BLaER1 treated with 17β-estradiol and CSF1 and Interleukin-3, amounts not matched to agents 10 nM and 100 nM (cell line): ENCODE measurements around the gene KCNK15.
"Not testable (repeated sequence)": the region's sequence is repeated elsewhere in the genome, so short reads cannot be mapped to it uniquely, and the experiment has no call there.

Experiments
- H3K27ac ChIP-seq, 11 experiments: shearing (Covaris generic); formaldehyde crosslinking; 2 replicates each; pipeline ENCODE4 v1.8.1; 2022
- H3K27me3 ChIP-seq, 11 experiments: shearing (Covaris generic); formaldehyde crosslinking; 2 replicates each; pipeline ENCODE4 v1.8.1; 2022
- H3K36me3 ChIP-seq, 11 experiments: shearing (Covaris generic); formaldehyde crosslinking; 2 replicates each; pipeline ENCODE4 v1.8.1; 2022
- H3K4me1 ChIP-seq, 10 experiments: shearing (Covaris generic); formaldehyde crosslinking; 2 replicates each; pipeline ENCODE4 v1.8.1; 2022
- H3K4me2 ChIP-seq, 11 experiments: shearing (Covaris generic); formaldehyde crosslinking; 2 replicates each; pipeline ENCODE4 v1.8.1; 2022
- H3K4me3 ChIP-seq, 10 experiments: shearing (Covaris generic); formaldehyde crosslinking; 2 replicates each; pipeline ENCODE4 v1.8.1; 2022
- H3K9ac ChIP-seq, 11 experiments: shearing (Covaris generic); formaldehyde crosslinking; 2 replicates each; pipeline ENCODE4 v1.8.1; 2022
- H3K9me3 ChIP-seq, 11 experiments: shearing (Covaris generic); formaldehyde crosslinking; replicated peaks in 1 of 11; 2 replicates each; pipeline ENCODE4 v1.8.1; 2022
- H4K20me1 ChIP-seq, 11 experiments: shearing (Covaris generic); formaldehyde crosslinking; 2 replicates each; pipeline ENCODE4 v1.8.1; 2022
- Cebpa-rat ChIP-seq, 11 experiments: shearing (Covaris generic); IDR thresholded peaks; 2 replicates each; pipeline ENCODE4 v1.8.1; 2022

The KCNK15 gene

DNA sequence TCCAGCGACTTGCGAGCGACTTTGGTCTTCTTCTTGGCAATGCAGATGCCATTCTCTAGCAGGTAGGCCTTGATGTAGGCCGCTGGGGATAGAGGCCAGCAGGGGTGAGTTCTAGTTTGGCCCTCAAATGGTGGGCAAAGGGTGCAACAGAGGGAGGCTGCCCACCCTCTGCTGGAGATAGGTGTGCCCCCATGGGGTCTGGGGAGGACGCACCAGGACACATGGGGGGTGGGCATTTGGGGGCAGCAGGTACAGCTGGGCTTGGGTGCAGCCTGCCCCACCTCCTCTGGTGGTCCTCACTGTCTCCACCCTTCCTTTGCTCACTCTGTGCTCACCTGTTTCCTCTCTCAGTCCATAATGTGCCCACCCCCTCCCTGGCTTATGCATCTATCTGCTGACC, 11.3 kb downstream of the KCNK15 start:
- Histone ChIP-seq H3K4me3 (no peak overlapping the region), H4K20me1 (no peaks in the 10 kb centered on the region; a peak in 1 of 22 replicates), H3K4me1 (peaks cover 0 to 16% (median 7%) of the 10 kb centered on the region in 10 experiments; a peak in 15 of 20 replicates), H3K4me2 (no peak overlapping the region), H3K9ac (no peak overlapping the region), H3K9me3 (no peaks in the 10 kb centered on the region), H3K36me3 (no peaks in the 10 kb centered on the region), H3K27me3 (no peaks in the 10 kb centered on the region), H3K27ac (no peak overlapping the region)
- no peak for TF ChIP-seq Cebpa-rat (IDR thresholded peaks at IDR 0.05)

GRCh38 chr20:44758247-44759101, 12.8 kb downstream of the KCNK15 start:
- no peak for TF ChIP-seq Cebpa-rat (IDR thresholded peaks at IDR 0.05)
- no peak overlapping the region for H3K4me3 ChIP-seq
- H3K9ac ChIP-seq: no peak overlapping the region
- H4K20me1 ChIP-seq: no peaks in the 10 kb centered on the region
- no peaks in the 10 kb centered on the region for H3K27me3 ChIP-seq
- H3K4me2 ChIP-seq: no peak overlapping the region
- no peaks in the 10 kb centered on the region for H3K36me3 ChIP-seq
- H3K27ac ChIP-seq: no peak overlapping the region
- H3K9me3 ChIP-seq: no peaks in the 10 kb centered on the region
- peaks cover 0 to 8% (median 0%) of the 10 kb centered on the region in 10 experiments; a peak in 2 of 20 replicates for H3K4me1 ChIP-seq

GRCh38 chr20:44759595-44759994, 13.9 kb downstream of the KCNK15 start:
- no peaks in the 10 kb centered on the region for H4K20me1 ChIP-seq
- H3K9me3 ChIP-seq: no peaks in the 10 kb centered on the region
- H3K36me3 ChIP-seq: no peaks in the 10 kb centered on the region
- no peaks in the 10 kb centered on the region for H3K27me3 ChIP-seq
- peaks cover 0 to 8% (median 0%) of the 10 kb centered on the region in 10 experiments; a peak in 2 of 20 replicates for H3K4me1 ChIP-seq
- no peak for TF ChIP-seq Cebpa-rat (IDR thresholded peaks at IDR 0.05)
- H3K27ac ChIP-seq: no peak overlapping the region
- no peak overlapping the region for H3K4me2 ChIP-seq
- no peak overlapping the region for H3K4me3 ChIP-seq
- no peak overlapping the region for H3K9ac ChIP-seq

DNA sequence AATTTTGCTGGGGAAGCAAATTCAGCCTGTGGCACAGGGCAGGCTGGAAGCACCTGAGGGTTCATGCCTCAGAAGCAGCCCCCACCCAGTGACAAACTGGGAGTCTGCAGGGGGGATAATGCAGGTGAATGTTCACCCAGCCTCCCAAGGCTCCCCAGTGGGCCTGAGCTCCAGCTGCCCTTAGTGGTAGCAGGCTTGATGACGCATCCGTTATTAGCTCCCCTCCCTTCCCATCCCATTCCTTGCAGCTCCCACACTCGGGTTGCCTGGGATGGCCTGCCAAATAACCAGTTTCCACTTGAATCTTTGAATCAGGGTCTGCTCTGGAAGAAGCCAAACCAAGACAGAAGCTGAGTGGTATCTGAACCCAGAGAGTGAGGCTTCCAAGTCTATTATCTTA, 15.8 kb downstream of the KCNK15 start:
- Histone ChIP-seq H4K20me1 (no peaks in the 10 kb centered on the region; a peak in 1 of 22 replicates), H3K4me2 (no peak overlapping the region), H3K36me3 (no peaks in the 10 kb centered on the region), H3K9me3 (no peaks in the 10 kb centered on the region), H3K27me3 (no peaks in the 10 kb centered on the region), H3K27ac (no peak overlapping the region), H3K4me3 (no peak overlapping the region), H3K4me1 (peaks cover 0 to 8% (median 0%) of the 10 kb centered on the region in 10 experiments; a peak in 2 of 20 replicates), H3K9ac (no peak overlapping the region)
- TF ChIP-seq Cebpa-rat (IDR thresholded peaks at IDR 0.05): no peak

- no peak for TF ChIP-seq Cebpa-rat (IDR thresholded peaks at IDR 0.05)
- no peaks in the 10 kb centered on the region; a peak in 1 of 22 replicates for H4K20me1 ChIP-seq
- no peaks in the 10 kb centered on the region for H3K9me3 ChIP-seq
- peaks cover 0 to 8% (median 0%) of the 10 kb centered on the region in 10 experiments; a peak in 2 of 20 replicates for H3K4me1 ChIP-seq
- H3K9ac ChIP-seq: no peak overlapping the region
- no peak overlapping the region for H3K27ac ChIP-seq
- no peaks in the 10 kb centered on the region for H3K36me3 ChIP-seq
- H3K27me3 ChIP-seq: no peaks in the 10 kb centered on the region
- no peak overlapping the region for H3K4me2 ChIP-seq
- no peak overlapping the region for H3K4me3 ChIP-seq
These were observed 16.9 kb downstream of the KCNK15 start for GRCh38 chr20:44762466-44763140.

GRCh38 chr20:44763798-44764197, 18.1 kb downstream of the KCNK15 start:
- H3K4me3 ChIP-seq, H4K20me1 ChIP-seq, H3K36me3 ChIP-seq, H3K27ac ChIP-seq, H3K9me3 ChIP-seq, H3K4me2 ChIP-seq, H3K4me1 ChIP-seq, H3K27me3 ChIP-seq, H3K9ac ChIP-seq: not testable (repeated sequence)

- Histone ChIP-seq H3K9me3 (no peaks in the 10 kb centered on the region), H3K9ac (no peak overlapping the region), H3K27me3 (no peaks in the 10 kb centered on the region), H3K4me3 (no peak overlapping the region), H3K4me2 (no peak overlapping the region), H4K20me1 (peaks cover 0 to 8% (median 0%) of the 10 kb centered on the region in 11 experiments; a peak in 2 of 22 replicates), H3K36me3 (no peaks in the 10 kb centered on the region), H3K4me1 (peaks cover 0 to 17% (median 11%) of the 10 kb centered on the region in 10 experiments; a peak in 11 of 20 replicates), H3K27ac (no peak overlapping the region)
- no peak for TF ChIP-seq Cebpa-rat (IDR thresholded peaks at IDR 0.05)
These were observed 19.4 kb downstream of the KCNK15 start for GRCh38 chr20:44765091-44765490.

GRCh38 chr20:44765701-44766347, 20.2 kb downstream of the KCNK15 start:
- Histone ChIP-seq H3K4me2 (no peak overlapping the region), H4K20me1 (peaks cover 0 to 8% (median 0%) of the 10 kb centered on the region in 11 experiments; a peak in 3 of 22 replicates), H3K27ac (no peak overlapping the region), H3K4me3 (no peak overlapping the region), H3K9ac (no peak overlapping the region), H3K36me3 (no peaks in the 10 kb centered on the region), H3K9me3 (no peaks in the 10 kb centered on the region), H3K4me1 (peaks cover 0 to 17% (median 11%) of the 10 kb centered on the region in 10 experiments; a peak in 11 of 20 replicates), H3K27me3 (no peaks in the 10 kb centered on the region)
- TF ChIP-seq Cebpa-rat (IDR thresholded peaks at IDR 0.05): no peak

GRCh38 chr20:44768256-44768655, 22.6 kb downstream of the KCNK15 start:
- Histone ChIP-seq H3K9me3 (no peaks in the 10 kb centered on the region), H3K27me3 (no peaks in the 10 kb centered on the region), H4K20me1 (peaks cover 0 to 11% (median 0%) of the 10 kb centered on the region in 11 experiments; a peak in 3 of 22 replicates), H3K9ac (no peak overlapping the region), H3K4me3 (no peak overlapping the region), H3K27ac (no peak overlapping the region), H3K4me2 (no peak overlapping the region), H3K4me1 (peaks cover 0 to 19% (median 13%) of the 10 kb centered on the region in 10 experiments; a peak in 11 of 20 replicates), H3K36me3 (no peaks in the 10 kb centered on the region)
- TF ChIP-seq Cebpa-rat (IDR thresholded peaks at IDR 0.05): no peak
